Sigmoid colon (tissue), 4 donors: ENCODE results near the gene TSPY9.
"Not testable (repeated sequence)": the region's sequence is repeated elsewhere in the genome, so short reads cannot be mapped to it uniquely, and the experiment has no call there.

Experiments
- EP300 ChIP-seq, 4 donors: sonication (generic); formaldehyde crosslinking; IDR thresholded peaks; one replicate each; pipeline ENCODE4 v1.6.1; 2017; ENCODE audit warnings: antibody characterized with exemption in 4 of 4
- POLR2A ChIP-seq, 2 donors: fragments of 450-650 bp; IDR thresholded peaks; one replicate each; pipeline ENCODE4 v1.6.1; 2016; ENCODE audit warnings: antibody characterized with exemption in 2 of 2, mild to moderate bottlenecking in 2 of 2, moderate library complexity in 2 of 2
- POLR2AphosphoS5 ChIP-seq, 4 donors: sonication (generic); formaldehyde crosslinking; IDR thresholded peaks; one replicate each; pipeline ENCODE4 v1.6.1; 2017; ENCODE audit warnings: antibody characterized with exemption in 4 of 4
- TF ChIP-seq, protein P1 (sequence below), 4 experiments: fragments of 450-650 bp in 3 of 4; fragments of 200-600 bp in 1 of 4; IDR thresholded peaks; one replicate each; pipeline ENCODE4 v1.5.1; 2016 to 2019; ENCODE audit warnings: antibody characterized with exemption in 4 of 4, mild to moderate bottlenecking in 3 of 4, moderate library complexity in 2 of 4

DNA sequence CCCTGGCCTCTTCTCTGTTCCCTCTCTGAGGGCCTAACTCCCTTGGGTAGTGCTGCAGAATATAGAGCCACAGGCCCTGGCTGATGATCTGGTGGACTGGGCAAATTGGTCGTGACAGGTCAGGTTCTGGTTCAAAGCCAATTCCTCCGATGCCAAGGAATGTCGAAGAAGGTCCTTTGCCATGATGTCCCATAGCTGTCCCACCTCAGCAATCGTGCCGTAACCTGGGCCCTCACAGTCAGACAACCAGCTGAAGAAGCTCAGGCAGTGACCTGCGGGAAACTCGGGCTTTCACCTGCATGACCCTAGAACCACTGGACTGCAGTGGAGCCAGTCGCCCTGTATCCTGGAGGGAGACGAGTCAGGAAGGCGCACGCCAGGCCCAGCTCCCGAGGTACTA is 29.2 kb downstream of the TSPY9 start:
- TF ChIP-seq, protein P1, sequence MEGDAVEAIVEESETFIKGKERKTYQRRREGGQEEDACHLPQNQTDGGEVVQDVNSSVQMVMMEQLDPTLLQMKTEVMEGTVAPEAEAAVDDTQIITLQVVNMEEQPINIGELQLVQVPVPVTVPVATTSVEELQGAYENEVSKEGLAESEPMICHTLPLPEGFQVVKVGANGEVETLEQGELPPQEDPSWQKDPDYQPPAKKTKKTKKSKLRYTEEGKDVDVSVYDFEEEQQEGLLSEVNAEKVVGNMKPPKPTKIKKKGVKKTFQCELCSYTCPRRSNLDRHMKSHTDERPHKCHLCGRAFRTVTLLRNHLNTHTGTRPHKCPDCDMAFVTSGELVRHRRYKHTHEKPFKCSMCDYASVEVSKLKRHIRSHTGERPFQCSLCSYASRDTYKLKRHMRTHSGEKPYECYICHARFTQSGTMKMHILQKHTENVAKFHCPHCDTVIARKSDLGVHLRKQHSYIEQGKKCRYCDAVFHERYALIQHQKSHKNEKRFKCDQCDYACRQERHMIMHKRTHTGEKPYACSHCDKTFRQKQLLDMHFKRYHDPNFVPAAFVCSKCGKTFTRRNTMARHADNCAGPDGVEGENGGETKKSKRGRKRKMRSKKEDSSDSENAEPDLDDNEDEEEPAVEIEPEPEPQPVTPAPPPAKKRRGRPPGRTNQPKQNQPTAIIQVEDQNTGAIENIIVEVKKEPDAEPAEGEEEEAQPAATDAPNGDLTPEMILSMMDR (IDR thresholded peaks at IDR 0.05), result not testable (repeated sequence)
- not testable (repeated sequence) for TF ChIP-seq POLR2AphosphoS5, POLR2A, EP300 (IDR thresholded peaks at IDR 0.05)
